Measurements from ENCODE around the gene AOAH.

Gene AOAH

GRCh38 chr7:36636126-36636525 lies 88.2 kb downstream of the AOAH start:
- no peak for TF ChIP-seq CTCF (IDR thresholded peaks at IDR 0.05; ENCODE audit: borderline replicate concordance, control extremely low read depth, extremely low read depth, insufficient read depth, missing control alignments)
- DNase-seq (ENCODE audit: low spot score) = no peak
- in situ Hi-C loops (cut with MboI; ENCODE audit: low sequenced_read_pairs, unreplicated experiment) = no loop called here

GRCh38 chr7:36635091-36635490 lies 89.2 kb downstream of the AOAH start:
- DNase-seq (ENCODE audit: low spot score) = no peak
- in situ Hi-C loops (cut with MboI; ENCODE audit: low sequenced_read_pairs, unreplicated experiment) = no loop called here
- TF ChIP-seq CTCF (IDR thresholded peaks at IDR 0.05; ENCODE audit: borderline replicate concordance, control extremely low read depth, extremely low read depth, insufficient read depth, missing control alignments) = no peak

- in situ Hi-C loops (cut with MboI; ENCODE audit: low sequenced_read_pairs, unreplicated experiment) = no loop called here
- no peak for TF ChIP-seq CTCF (IDR thresholded peaks at IDR 0.05; ENCODE audit: borderline replicate concordance, control extremely low read depth, extremely low read depth, insufficient read depth, missing control alignments)
- no peak for DNase-seq (ENCODE audit: low spot score)
Measured at GRCh38 chr7:36633377-36633776, 90.9 kb downstream of the AOAH start.

GRCh38 chr7:36630112-36630650 lies 94.1 kb downstream of the AOAH start:
- in situ Hi-C loops (cut with MboI; ENCODE audit: low sequenced_read_pairs, unreplicated experiment) = no loop called here
- TF ChIP-seq CTCF (IDR thresholded peaks at IDR 0.05; ENCODE audit: borderline replicate concordance, control extremely low read depth, extremely low read depth, insufficient read depth, missing control alignments) = no peak
- no peak for DNase-seq (ENCODE audit: low spot score)

GRCh38 chr7:36629351-36629750 lies 94.9 kb downstream of the AOAH start:
- in situ Hi-C loops (cut with MboI; ENCODE audit: low sequenced_read_pairs, unreplicated experiment) = no loop called here
- DNase-seq (ENCODE audit: low spot score) = no peak
- no peak for TF ChIP-seq CTCF (IDR thresholded peaks at IDR 0.05; ENCODE audit: borderline replicate concordance, control extremely low read depth, extremely low read depth, insufficient read depth, missing control alignments)

GRCh38 chr7:36627836-36628235 lies 96.5 kb downstream of the AOAH start:
- in situ Hi-C loops (cut with MboI; ENCODE audit: low sequenced_read_pairs, unreplicated experiment) = no loop called here
- DNase-seq (ENCODE audit: low spot score) = no peak
- no peak for TF ChIP-seq CTCF (IDR thresholded peaks at IDR 0.05; ENCODE audit: borderline replicate concordance, control extremely low read depth, extremely low read depth, insufficient read depth, missing control alignments)

GRCh38 chr7:36626111-36626510 lies 98.2 kb downstream of the AOAH start:
- in situ Hi-C loops (cut with MboI; ENCODE audit: low sequenced_read_pairs, unreplicated experiment) = no loop called here
- DNase-seq (ENCODE audit: low spot score) = no peak
- TF ChIP-seq CTCF (IDR thresholded peaks at IDR 0.05; ENCODE audit: borderline replicate concordance, control extremely low read depth, extremely low read depth, insufficient read depth, missing control alignments) = no peak
